HEK293 (cell line): ENCODE data around the gene KRT13.
A peak's percentile ranks its signal among the peaks of the same experiment; 100 is the strongest.

Experiments used
- CTCF ChIA-PET: fragments of 350-600 bp; formaldehyde crosslinking; extraction: SDS; loops from one replicate; lab custom pipeline; 2021; ENCODE audit warnings: antibody characterized with exemption; lab: Yijun Ruan, JAX
- POLR2A ChIA-PET: fragments of 300-600 bp; formaldehyde crosslinking; extraction: SDS; loops from one replicate; lab custom pipeline; 2020; ENCODE audit warnings: antibody characterized with exemption, inconsistent platforms; lab: Yijun Ruan, JAX
- H3K27ac ChIP-seq: fragments of 200-500 bp; sonication (Bioruptor generic); 2 replicates; pipeline ENCODE4 v1.5.1; 2014; ENCODE audit warnings: low read depth, low read length, control low read depth, inconsistent platforms; ENCODE audit errors: extremely low read depth
- H3K36me3 ChIP-seq, 2 experiments: fragments of 200-500 bp in 1 of 2; sonication (Bioruptor generic) in 1 of 2; 1 replicate in 1 of 2; 2 replicates in 1 of 2; pipeline ENCODE4 v1.5.1; 2014 to 2017; ENCODE audit warnings: inconsistent platforms in 2 of 2, low read length in 2 of 2; ENCODE audit not compliant: control insufficient read depth in 2 of 2, insufficient read depth in 1 of 2
- H3K4me1 ChIP-seq: fragments of 200-500 bp; sonication (Bioruptor generic); 2 replicates; pipeline ENCODE4 v1.5.1; 2014; ENCODE audit warnings: mild to moderate bottlenecking, low read length, inconsistent platforms; ENCODE audit not compliant: control insufficient read depth, insufficient read depth
- H3K4me3 ChIP-seq: 2 replicates; pipeline ENCODE4 v1.5.1; 2011; ENCODE audit warnings: low read depth, mild to moderate bottlenecking, control low read depth, low read length, moderate library complexity
- H3K9me3 ChIP-seq: fragments of 200-500 bp; sonication (Bioruptor generic); 2 replicates; pipeline ENCODE4 v1.5.1; 2014; ENCODE audit warnings: low read depth, low read length, inconsistent platforms; ENCODE audit not compliant: control insufficient read depth, insufficient read depth
- BCL6B ChIP-seq: fragments of 450-650 bp; formaldehyde crosslinking; IDR thresholded peaks from 2 replicates; pipeline ENCODE4 v1.5.1; 2017; ENCODE audit warnings: missing biosample characterization, missing genetic modification characterization
- GFI1B ChIP-seq: fragments of 450-650 bp; formaldehyde crosslinking; IDR thresholded peaks from 2 replicates; pipeline ENCODE4 v1.5.1; 2016; ENCODE audit warnings: missing biosample characterization, missing genetic modification characterization
- GLI2 ChIP-seq: fragments of 450-650 bp; formaldehyde crosslinking; IDR thresholded peaks from 2 replicates; pipeline ENCODE4; 2017; ENCODE audit warnings: missing biosample characterization, missing genetic modification characterization, low read depth, borderline replicate concordance
- GLI4 ChIP-seq: fragments of 450-650 bp; formaldehyde crosslinking; IDR thresholded peaks from 2 replicates; pipeline ENCODE4 v1.5.1; 2016; ENCODE audit warnings: missing biosample characterization, missing genetic modification characterization
- INSM2 ChIP-seq: fragments of 450-650 bp; formaldehyde crosslinking; IDR thresholded peaks from 2 replicates; pipeline ENCODE4 v1.5.1; 2016; ENCODE audit warnings: missing biosample characterization, missing genetic modification characterization
- MEIS1 ChIP-seq: sonication (generic); formaldehyde crosslinking; IDR thresholded peaks from 2 replicates; pipeline ENCODE4 v1.8.1; 2022; ENCODE audit warnings: missing genetic modification reagents, mild to moderate bottlenecking, borderline replicate concordance
- SP3 ChIP-seq: fragments of 450-650 bp; formaldehyde crosslinking; IDR thresholded peaks from 2 replicates; pipeline ENCODE4 v1.5.1; 2016; ENCODE audit warnings: missing biosample characterization, missing genetic modification characterization
- TSHZ1 ChIP-seq: fragments of 450-650 bp; formaldehyde crosslinking; IDR thresholded peaks from 2 replicates; pipeline ENCODE4 v1.5.1; 2016; ENCODE audit warnings: missing biosample characterization, missing genetic modification characterization, borderline replicate concordance
- YY2 ChIP-seq: fragments of 450-650 bp; formaldehyde crosslinking; IDR thresholded peaks from 2 replicates; pipeline ENCODE4 v1.5.1; 2016; ENCODE audit warnings: missing biosample characterization, missing genetic modification characterization
- ZBTB17 ChIP-seq: fragments of 450-650 bp; formaldehyde crosslinking; IDR thresholded peaks from 2 replicates; pipeline ENCODE4 v1.5.1; 2016; ENCODE audit warnings: missing biosample characterization, missing genetic modification characterization
- ZBTB20 ChIP-seq: fragments of 450-650 bp; formaldehyde crosslinking; IDR thresholded peaks from 2 replicates; pipeline ENCODE4 v1.5.1; 2016; ENCODE audit warnings: missing biosample characterization, missing genetic modification characterization
- ZNF114 ChIP-seq: fragments of 450-650 bp; formaldehyde crosslinking; IDR thresholded peaks from 2 replicates; pipeline ENCODE4 v1.5.0; 2017; ENCODE audit warnings: missing biosample characterization, missing genetic modification characterization
- ZNF16 ChIP-seq: fragments of 450-650 bp; formaldehyde crosslinking; IDR thresholded peaks from 2 replicates; pipeline ENCODE4 v1.5.1; 2016; ENCODE audit warnings: low read depth, missing biosample characterization, missing genetic modification characterization
- ZNF169 ChIP-seq: fragments of 450-650 bp; formaldehyde crosslinking; IDR thresholded peaks from 2 replicates; pipeline ENCODE4 v1.5.1; 2016; ENCODE audit warnings: missing biosample characterization, missing genetic modification characterization
- ZNF19 ChIP-seq: fragments of 450-650 bp; formaldehyde crosslinking; IDR thresholded peaks from 2 replicates; pipeline ENCODE4; 2016; ENCODE audit warnings: missing biosample characterization, missing genetic modification characterization, low read depth
- ZNF311 ChIP-seq: fragments of 450-650 bp; formaldehyde crosslinking; IDR thresholded peaks from 2 replicates; pipeline ENCODE4 v1.5.1; 2017; ENCODE audit warnings: missing biosample characterization, missing genetic modification characterization, borderline replicate concordance
- ZNF335 ChIP-seq: fragments of 450-650 bp; formaldehyde crosslinking; conservative IDR thresholded peaks from 2 replicates; pipeline ENCODE4 v1.5.1; 2016; ENCODE audit warnings: missing biosample characterization, missing genetic modification characterization
- ZNF354C ChIP-seq: fragments of 450-650 bp; formaldehyde crosslinking; IDR thresholded peaks from 2 replicates; pipeline ENCODE4 v1.5.1; 2016; ENCODE audit warnings: missing biosample characterization, missing genetic modification characterization, low read depth, borderline replicate concordance
- ZNF433 ChIP-seq: fragments of 450-650 bp; formaldehyde crosslinking; IDR thresholded peaks from 2 replicates; pipeline ENCODE4 v1.5.1; 2016; ENCODE audit warnings: missing biosample characterization, missing genetic modification characterization, low read depth
- ZNF473 ChIP-seq: fragments of 450-650 bp; formaldehyde crosslinking; IDR thresholded peaks from 2 replicates; pipeline ENCODE4 v1.5.1; 2017; ENCODE audit warnings: missing biosample characterization, missing genetic modification characterization
- ZNF48 ChIP-seq: fragments of 450-650 bp; formaldehyde crosslinking; IDR thresholded peaks from 2 replicates; pipeline ENCODE4 v1.5.1; 2016; ENCODE audit warnings: missing biosample characterization, missing genetic modification characterization
- ZNF544 ChIP-seq: fragments of 450-650 bp; formaldehyde crosslinking; IDR thresholded peaks from 2 replicates; pipeline ENCODE4 v1.5.0; 2017; ENCODE audit warnings: missing biosample characterization, missing genetic modification characterization
- ZNF610 ChIP-seq: fragments of 450-650 bp; formaldehyde crosslinking; IDR thresholded peaks from 2 replicates; pipeline ENCODE4 v1.5.1; 2016; ENCODE audit warnings: missing biosample characterization, missing genetic modification characterization, borderline replicate concordance
- ZNF621 ChIP-seq: fragments of 450-650 bp; formaldehyde crosslinking; IDR thresholded peaks from 2 replicates; pipeline ENCODE4 v1.5.1; 2017; ENCODE audit warnings: missing biosample characterization, missing genetic modification characterization
- ZNF629 ChIP-seq: fragments of 450-650 bp; formaldehyde crosslinking; IDR thresholded peaks from 2 replicates; pipeline ENCODE4 v1.5.1; 2017; ENCODE audit warnings: missing biosample characterization, missing genetic modification characterization
- ZNF658 ChIP-seq: fragments of 450-650 bp; formaldehyde crosslinking; IDR thresholded peaks from 2 replicates; pipeline ENCODE4; 2016; ENCODE audit warnings: missing biosample characterization, missing genetic modification characterization
- ZNF677 ChIP-seq: fragments of 450-650 bp; IDR thresholded peaks from 2 replicates; pipeline ENCODE4 v1.5.0; 2018; ENCODE audit warnings: missing biosample characterization, mild to moderate bottlenecking, missing genetic modification characterization, moderate library complexity
- ZSCAN16 ChIP-seq: fragments of 450-650 bp; formaldehyde crosslinking; IDR thresholded peaks from 2 replicates; pipeline ENCODE4 v1.5.1; 2016; ENCODE audit warnings: missing biosample characterization, missing genetic modification characterization
- ZSCAN30 ChIP-seq: fragments of 450-650 bp; IDR thresholded peaks from 2 replicates; pipeline ENCODE4 v1.5.1; 2018; ENCODE audit warnings: missing biosample characterization, mild to moderate bottlenecking, missing genetic modification characterization, moderate library complexity

The KRT13 gene

GRCh38 chr17:41492771-41493170 is 12.6 kb downstream of the KRT13 start (continued):
- TF ChIP-seq YY2 (tag by site-specific recombination) = peak; percentile 63
- TF ChIP-seq ZBTB17 = peak; percentile 88
- no peak for TF ChIP-seq BCL6B (tag by site-specific recombination)
- 0 out of 2 replicates have a peak, but pooled peaks have one; percentile 14 for TF ChIP-seq ZNF544
- TF ChIP-seq ZNF335 (tag by site-specific recombination) = no peak
- TF ChIP-seq ZBTB20 (tag by site-specific recombination) = peak; percentile 15; the same call in 1 of the 2 replicates
- TF ChIP-seq GLI2 (tag by site-specific recombination) = no peak
- TF ChIP-seq ZNF610 (tag by site-specific recombination) = no peak; the same call in 1 of the 2 replicates
- TF ChIP-seq ZNF48 (tag by site-specific recombination) = no peak
- no peak for TF ChIP-seq ZNF433 (tag by site-specific recombination)
- no peak for TF ChIP-seq ZNF629
- TF ChIP-seq GFI1B = no peak
- TF ChIP-seq SP3 (tag by site-specific recombination) = no peak
- TF ChIP-seq, all 188 proteins: peak for 8

- CTCF ChIA-PET = interaction anchor here (0.7 to 7.3 kb wide), 7 partner anchors 14 to 1221 kb away, joined by 3 to 63 read pairs (median 3); no protein-coding TSS in a partner anchor
- Histone ChIP-seq H3K4me1 (peaks cover 6% of the 10 kb centered on the region), H3K36me3 (no peaks in the 10 kb centered on the region), H3K4me3 (no peak overlapping the region), H3K27ac (no peak overlapping the region), H3K9me3 (no peaks in the 10 kb centered on the region)
- no peak for TF ChIP-seq ZNF354C (tag by site-specific recombination)
- TF ChIP-seq ZNF621 = no peak
- TF ChIP-seq MEIS1 (CRISPR knock-in tag) = no peak
- no peak for TF ChIP-seq GLI4 (tag by site-specific recombination)
- TF ChIP-seq TSHZ1 (tag by site-specific recombination) = no peak
- TF ChIP-seq ZSCAN30 = no peak
- no peak for TF ChIP-seq ZNF311 (tag by site-specific recombination)
- no peak for TF ChIP-seq ZNF19 (tag by site-specific recombination)
- no peak for TF ChIP-seq ZNF114
- TF ChIP-seq ZNF16 (tag by site-specific recombination) = no peak
- no peak for TF ChIP-seq ZNF658
- TF ChIP-seq ZNF677 (tag by site-specific recombination) = no peak
- TF ChIP-seq INSM2 (tag by site-specific recombination) = no peak
- no peak for TF ChIP-seq ZNF473 (tag by site-specific recombination)
- no peak for TF ChIP-seq GLI2 (tag by site-specific recombination)
- TF ChIP-seq ZNF169 = no peak
- TF ChIP-seq ZSCAN16 (tag by site-specific recombination) = no peak
- TF ChIP-seq ZNF610 (tag by site-specific recombination) = no peak
- POLR2A ChIA-PET = no interaction called here
Observed at GRCh38 chr17:41492351-41492750, 13.1 kb downstream of the KRT13 start.
